Tibial nerve (tissue), 4 donors: ENCODE results near the gene RBM45. TPM values are rescaled to one million over a fixed set of nuclear protein-coding genes. Genes with fewer than 3 reads are reported as not detected.
A peak's percentile ranks its signal among the peaks of the same experiment; 100 is the strongest.

Experiments
- DNase-seq, 2 donors: peaks; one replicate each; pipeline ENCODE4 v3.0.0-alpha.2; 2019; ENCODE audit warnings: low spot score in 2 of 2
- H3K27ac ChIP-seq, 4 donors: fragments of 200-600 bp; sonication (generic) in 3 of 4; one replicate each; pipeline ENCODE4 v1.5.1; 2017 to 2019; ENCODE audit warnings: mild to moderate bottlenecking in 1 of 4
- H3K27me3 ChIP-seq, 2 donors: fragments of 200-600 bp; sonication (generic) in 1 of 2; one replicate each; pipeline versions ENCODE4 v1.5.1 to v1.6.0; 2017 to 2019
- H3K36me3 ChIP-seq, 3 donors: fragments of 200-600 bp; sonication (generic); one replicate each; pipeline ENCODE4 v1.5.1; 2018 to 2019
- H3K4me1 ChIP-seq, 4 donors: fragments of 200-600 bp; sonication (generic) in 3 of 4; one replicate each; pipeline ENCODE4 v1.5.1; 2017 to 2019
- H3K4me3 ChIP-seq, 4 donors: fragments of 200-600 bp; sonication (generic) in 3 of 4; one replicate each; pipeline ENCODE4 v1.5.1; 2017 to 2019; ENCODE audit warnings: mild to moderate bottlenecking in 1 of 4, moderate library complexity in 1 of 4
- H3K9me3 ChIP-seq, 4 donors: fragments of 200-600 bp; sonication (generic) in 3 of 4; one replicate each; pipeline ENCODE4 v1.5.1; 2017 to 2019
- CTCF ChIP-seq, 5 experiments: fragments of 200-600 bp in 3 of 5; fragments of 450-650 bp in 2 of 5; sonication (generic) in 3 of 5; IDR thresholded peaks; one replicate each; pipeline ENCODE4 v1.5.1; 2016 to 2019; ENCODE audit warnings: antibody characterized with exemption in 5 of 5, mild to moderate bottlenecking in 3 of 5, moderate library complexity in 2 of 5
- EP300 ChIP-seq, 2 donors: sonication (generic); formaldehyde crosslinking; IDR thresholded peaks; one replicate each; pipeline ENCODE4 v1.6.1; 2017; ENCODE audit warnings: antibody characterized with exemption in 2 of 2, mild to moderate bottlenecking in 1 of 2
- POLR2A ChIP-seq, 2 donors: fragments of 450-650 bp; IDR thresholded peaks; one replicate each; pipeline ENCODE4 v1.6.1; 2017; ENCODE audit warnings: antibody characterized with exemption in 2 of 2, mild to moderate bottlenecking in 2 of 2, moderate library complexity in 2 of 2
- WGBS, 2 donors: methylation state at CpG; one replicate each; pipeline ENCODE4 v1.1.5; 2018; 5-methylcytosine and 5-hydroxymethylcytosine counted together
- total RNA-seq, 4 donors: library from RNA; depleted of rRNA; stranded (reverse); fragments of >200 nt; gene quantifications; one replicate each; pipeline ENCODE4 v1.1.0, GENCODE V29; 2016

RBM45 gene
- total RNA-seq, 4 donors from 2014 or later: 13.6 to 20.4 (median 19.6) TPM

- no peak overlapping the region for H3K4me3 ChIP-seq
- no peaks in the 10 kb centered on the region for H3K36me3 ChIP-seq
- DNase-seq: no peak
- H3K27me3 ChIP-seq: no peaks in the 10 kb centered on the region
- TF ChIP-seq EP300 (IDR thresholded peaks at IDR 0.05) (no peak), CTCF (IDR thresholded peaks at IDR 0.05) (no peak), POLR2A (IDR thresholded peaks at IDR 0.05) (no peak)
- H3K27ac ChIP-seq: no peak overlapping the region
- H3K4me1 ChIP-seq: no peaks in the 10 kb centered on the region
- WGBS, 2 donors: 40 to 57% methylated on average over 2 of the region's 2 CpGs
- no peaks in the 10 kb centered on the region for H3K9me3 ChIP-seq
Observed at GRCh38 chr2:178106053-178106452, 6.2 kb upstream of the RBM45 start.

- WGBS, 2 donors: 84 to 88% methylated on average over 21 of the region's 21 CpGs
- DNase-seq: no peak
Observed at GRCh38 chr2:178108176-178108575, 4.1 kb upstream of the RBM45 start.

GRCh38 chr2:178109813-178110212, 2.4 kb upstream of the RBM45 start:
- peaks cover 0 to 25% (median 3%) of the 10 kb centered on the region in 4 donors for H3K4me1 ChIP-seq
- 5 to 15% methylated on average over 1 of the region's 1 CpG for WGBS, 2 donors
- TF ChIP-seq CTCF (IDR thresholded peaks at IDR 0.05) (peak; percentile 43 to 57 (median 47)), POLR2A (IDR thresholded peaks at IDR 0.05) (no peak)
- no peaks in the 10 kb centered on the region for H3K9me3 ChIP-seq
- no peak for DNase-seq
- H3K27me3 ChIP-seq: no peaks in the 10 kb centered on the region
- H3K4me3 ChIP-seq: no peak overlapping the region
- no peak overlapping the region for H3K27ac ChIP-seq
- H3K36me3 ChIP-seq: no peaks in the 10 kb centered on the region

More at GRCh38 chr2:178108176-178108575, 4.1 kb upstream of the RBM45 start:
- H3K4me1 ChIP-seq: peaks cover 0 to 11% (median under 1%) of the 10 kb centered on the region in 4 donors
- no peak overlapping the region for H3K4me3 ChIP-seq
- H3K9me3 ChIP-seq: no peaks in the 10 kb centered on the region
- H3K27ac ChIP-seq: no peak overlapping the region
- no peaks in the 10 kb centered on the region for H3K27me3 ChIP-seq
- TF ChIP-seq POLR2A (IDR thresholded peaks at IDR 0.05) (no peak), EP300 (IDR thresholded peaks at IDR 0.05) (no peak), CTCF (IDR thresholded peaks at IDR 0.05) (no peak)
- no peaks in the 10 kb centered on the region for H3K36me3 ChIP-seq

GRCh38 chr2:178110681-178111080, 1.6 kb upstream of the RBM45 start:
- no peak for TF ChIP-seq POLR2A (IDR thresholded peaks at IDR 0.05)
- no peak for TF ChIP-seq EP300 (IDR thresholded peaks at IDR 0.05)
- no peak for TF ChIP-seq CTCF (IDR thresholded peaks at IDR 0.05)

GRCh38 chr2:178111743-178112142, 494 bp upstream of the RBM45 start:
- H3K4me3 ChIP-seq: peak overlapping the region in 2 of 4 donors; percentile 74 to 77
- no peaks in the 10 kb centered on the region for H3K9me3 ChIP-seq
- no peak for DNase-seq
- H3K27ac ChIP-seq: peak overlapping the region in 1 of 4 donors; percentile 78
- 94 to 100% methylated on average over 1 of the region's 1 CpG for WGBS, 2 donors
- peaks cover 0 to 5% (median 0%) of the 10 kb centered on the region in 3 donors for H3K36me3 ChIP-seq
- H3K27me3 ChIP-seq: no peaks in the 10 kb centered on the region
- TF ChIP-seq CTCF (IDR thresholded peaks at IDR 0.05): no peak
- no peak for TF ChIP-seq EP300 (IDR thresholded peaks at IDR 0.05)
- peaks cover 0 to 25% (median 3%) of the 10 kb centered on the region in 4 donors for H3K4me1 ChIP-seq

More at GRCh38 chr2:178110681-178111080, 1.6 kb upstream of the RBM45 start:
- 82 to 84% methylated on average over 4 of the region's 4 CpGs for WGBS, 2 donors
- no peaks in the 10 kb centered on the region for H3K9me3 ChIP-seq
- no peaks in the 10 kb centered on the region for H3K27me3 ChIP-seq
- peaks cover 0 to under 1% (median 0%) of the 10 kb centered on the region in 3 donors for H3K36me3 ChIP-seq
- DNase-seq: no peak
- H3K4me1 ChIP-seq: peaks cover 0 to 25% (median 3%) of the 10 kb centered on the region in 4 donors
- no peak overlapping the region for H3K27ac ChIP-seq
- H3K4me3 ChIP-seq: no peak overlapping the region
